SK-N-SH (cell line): ENCODE measurements around the gene AP1B1. TPM values are rescaled to one million over a fixed set of nuclear protein-coding genes. Genes with fewer than 3 reads are reported as not detected.

ENCODE experiments used
- CTCF ChIA-PET: fragments of 300-600, 350-600 bp; formaldehyde crosslinking; extraction: SDS; loops from one replicate; lab custom pipeline; 2021; lab: Yijun Ruan, JAX
- POLR2A ChIA-PET: fragments of 350-600 bp; sonication (Branson Sonifier 250); formaldehyde crosslinking; extraction: SDS; loops from one replicate; lab custom pipeline; 2020; ENCODE audit warnings: antibody characterized with exemption, inconsistent platforms; lab: Yijun Ruan, JAX
- DNase-seq: peaks from one replicate; pipeline ENCODE4 v3.0.0; 2012
- H2AFZ ChIP-seq: fragments of 200-600 bp; sonication (generic); 2 replicates; pipeline ENCODE4 v1.8.1; 2016; ENCODE audit warnings: antibody characterized with exemption, mild to moderate bottlenecking, low read depth
- H3F3A ChIP-seq: fragments of 200-600 bp; sonication (generic); replicated peaks from 2 replicates; pipeline ENCODE3; 2016; ENCODE audit warnings: antibody characterized with exemption, mild to moderate bottlenecking; ENCODE audit not compliant: insufficient read depth
- H3K27ac ChIP-seq, 2 experiments: fragments of 200-500 bp in 1 of 2; fragments of 200-600 bp in 1 of 2; sonication (Bioruptor generic) in 1 of 2; sonication (generic), shearing (Covaris generic) in 1 of 2; 2 replicates each; pipeline versions ENCODE4 v1.5.1 to v1.6.1; 2014 to 2016; ENCODE audit warnings: low read depth in 2 of 2, inconsistent platforms in 1 of 2, low read length in 1 of 2, mild to moderate bottlenecking in 1 of 2, mixed read lengths in 1 of 2
- H3K27me3 ChIP-seq: fragments of 200-600 bp; sonication (generic), shearing (Covaris generic); 2 replicates; pipeline ENCODE4 v1.6.1; 2016; ENCODE audit warnings: mixed run types; ENCODE audit not compliant: insufficient read depth
- H3K36me3 ChIP-seq, 2 experiments: fragments of 200-500 bp in 1 of 2; fragments of 200-600 bp in 1 of 2; sonication (Bioruptor generic) in 1 of 2; sonication (generic) in 1 of 2; replicated peaks in 1 of 2; 2 replicates each; pipeline versions ENCODE3 to v1.5.1; 2014 to 2016; ENCODE audit warnings: low read length in 1 of 2, mild to moderate bottlenecking in 1 of 2; ENCODE audit not compliant: insufficient read depth in 2 of 2, control insufficient read depth in 1 of 2
- H3K4me1 ChIP-seq, 2 experiments: fragments of 200-500 bp in 1 of 2; fragments of 200-600 bp in 1 of 2; sonication (Bioruptor generic) in 1 of 2; sonication (generic), shearing (Covaris generic) in 1 of 2; 2 replicates each; pipeline versions ENCODE4 v1.5.1 to v1.6.1; 2014 to 2016; ENCODE audit warnings: low read depth in 1 of 2, low read length in 1 of 2, mixed run types in 1 of 2; ENCODE audit not compliant: insufficient read depth in 2 of 2, control insufficient read depth in 1 of 2
- H3K4me2 ChIP-seq: fragments of 200-600 bp; sonication (generic), shearing (Covaris generic); 2 replicates; pipeline ENCODE4 v1.6.1; 2017; ENCODE audit warnings: mixed run types
- H3K4me3 ChIP-seq, 2 experiments: fragments of 200-500 bp in 1 of 2; fragments of 200-600 bp in 1 of 2; sonication (Bioruptor generic) in 1 of 2; sonication (generic), shearing (Covaris generic) in 1 of 2; 2 replicates each; pipeline versions ENCODE4 v1.5.1 to v1.8.1; 2014 to 2016; ENCODE audit warnings: low read depth in 2 of 2, inconsistent platforms in 1 of 2, low read length in 1 of 2, mild to moderate bottlenecking in 1 of 2, mixed read lengths in 1 of 2, moderate library complexity in 1 of 2
- H3K79me2 ChIP-seq: fragments of 200-600 bp; sonication (generic); 2 replicates; pipeline ENCODE4 v1.8.1; 2017; ENCODE audit warnings: mild to moderate bottlenecking; ENCODE audit not compliant: insufficient read depth
- H3K9ac ChIP-seq: fragments of 200-600 bp; sonication (generic); 2 replicates; pipeline ENCODE4 v1.6.1; 2017; ENCODE audit warnings: mixed run types
- H3K9me2 ChIP-seq: fragments of 200-600 bp; sonication (generic); 2 replicates; pipeline ENCODE4 v1.6.1; 2017; ENCODE audit warnings: mixed run types
- H3K9me3 ChIP-seq: fragments of 200-600 bp; sonication (generic); 2 replicates; pipeline ENCODE4 v1.6.1; 2017; ENCODE audit warnings: mixed run types, mild to moderate bottlenecking, moderate library complexity
- H4K20me1 ChIP-seq: fragments of 200-600 bp; sonication (generic); 2 replicates; pipeline ENCODE4 v1.6.1; 2017; ENCODE audit warnings: mild to moderate bottlenecking, mixed run types; ENCODE audit not compliant: insufficient read depth
- CTCF ChIP-seq: fragments of 200-600 bp; sonication (generic); IDR thresholded peaks from 2 replicates; pipeline ENCODE4 v1.6.1; 2017; ENCODE audit warnings: antibody characterized with exemption, mild to moderate bottlenecking, moderate library complexity
- ELF1 ChIP-seq: IDR thresholded peaks from 2 replicates; pipeline ENCODE4 v1.4.0; 2012
- EP300 ChIP-seq, 2 experiments: IDR thresholded peaks; 2 replicates each; pipeline versions ENCODE4 v1.4.0 to v1.6.1; 2012; ENCODE audit warnings: borderline replicate concordance in 1 of 2, low read depth in 1 of 2, low read length in 1 of 2
- EZH2phosphoT487 ChIP-seq: fragments of 200-600 bp; sonication (generic); IDR thresholded peaks from 2 replicates; pipeline ENCODE4 v1.6.1; 2017; ENCODE audit warnings: low read depth, mixed run types, mild to moderate bottlenecking, antibody characterized with exemption, moderate library complexity, borderline replicate concordance
- FOSL2 ChIP-seq: IDR thresholded peaks from 2 replicates; pipeline ENCODE4 v1.4.0; 2012; ENCODE audit warnings: low read depth, mild to moderate bottlenecking, moderate library complexity, borderline replicate concordance
- FOXJ3 ChIP-seq: sonication (generic); formaldehyde crosslinking; IDR thresholded peaks from 2 replicates; pipeline ENCODE4 v1.5.1; 2020; ENCODE audit warnings: mild to moderate bottlenecking, missing genetic modification reagents
- GATA2 ChIP-seq: sonication (generic); formaldehyde crosslinking; IDR thresholded peaks from 2 replicates; pipeline ENCODE4 v1.5.0; 2020; ENCODE audit warnings: mild to moderate bottlenecking, missing genetic modification reagents
- MAX ChIP-seq: IDR thresholded peaks from 2 replicates; pipeline ENCODE4 v1.4.0; 2012; ENCODE audit warnings: low read depth
- NRF1 ChIP-seq: IDR thresholded peaks from 2 replicates; pipeline ENCODE4 v1.6.1; 2012; ENCODE audit warnings: low read depth, mild to moderate bottlenecking, low read length
- PBX3 ChIP-seq: IDR thresholded peaks from 2 replicates; pipeline ENCODE4; 2012
- RCOR1 ChIP-seq: fragments of 150-350 bp; IDR thresholded peaks from 2 replicates; pipeline ENCODE4 v1.6.1; 2017; ENCODE audit warnings: antibody characterized with exemption, low read length
- RFX5 ChIP-seq: IDR thresholded peaks from 2 replicates; pipeline ENCODE4 v1.6.1; 2012; ENCODE audit warnings: mild to moderate bottlenecking, improper control_type of control experiment, low read length
- RXRA ChIP-seq: IDR thresholded peaks from 2 replicates; pipeline ENCODE4 v1.4.0; 2012; ENCODE audit warnings: low read depth, mild to moderate bottlenecking, borderline replicate concordance
- SIN3A ChIP-seq: IDR thresholded peaks from 2 replicates; pipeline ENCODE4 v1.6.1; 2012; ENCODE audit warnings: low read depth, mild to moderate bottlenecking, low read length, moderate library complexity, borderline replicate concordance
- SMC3 ChIP-seq: IDR thresholded peaks from 2 replicates; pipeline ENCODE4 v1.6.1; 2012; ENCODE audit warnings: low read depth, low read length, improper control_type of control experiment
- TAF1 ChIP-seq: IDR thresholded peaks from 2 replicates; pipeline ENCODE4 v1.6.1; 2012; ENCODE audit warnings: low read depth, mild to moderate bottlenecking, low read length, moderate library complexity, borderline replicate concordance
- TCF12 ChIP-seq: IDR thresholded peaks from 2 replicates; pipeline ENCODE4 v1.4.0; 2012
- TEAD4 ChIP-seq: IDR thresholded peaks from 2 replicates; pipeline ENCODE4 v1.4.0; 2012; ENCODE audit warnings: mild to moderate bottlenecking, borderline replicate concordance; ENCODE audit not compliant: insufficient read depth
- USF1 ChIP-seq: IDR thresholded peaks from 2 replicates; pipeline ENCODE4 v1.4.0; 2012; ENCODE audit warnings: low read depth, borderline replicate concordance
- USF2 ChIP-seq: fragments of 150-350 bp; IDR thresholded peaks from 2 replicates; pipeline ENCODE4 v1.6.1; 2017; ENCODE audit warnings: antibody characterized with exemption, low read length, low read depth, borderline replicate concordance
- ZBTB33 ChIP-seq: IDR thresholded peaks from 2 replicates; pipeline ENCODE4 v1.4.0; 2012; ENCODE audit warnings: low read depth, borderline replicate concordance
- WGBS: methylation state at CpG from one replicate; pipeline ENCODE4 v1.1.6; 2017; ENCODE audit warnings: low lambda C conversion rate; 5-methylcytosine and 5-hydroxymethylcytosine counted together
- polyA plus RNA-seq, 3 experiments: library from polyadenylated mRNA; depleted of rRNA; stranded (reverse); fragments of >200 nt; gene quantifications; 2 replicates each; pipeline ENCODE4 v1.2.3, GENCODE V29; 2012

AP1B1 gene
- polyA plus RNA-seq, 1 of the 3 experiments (the other 2 are of a cell fraction) = 51.9 TPM

GRCh38 chr22:29344137-29344536, 44.2 kb downstream of the AP1B1 start (continued):
- TF ChIP-seq PBX3 (peak; percentile 98), TEAD4 (peak; percentile 59; the same call in 1 of the 2 replicates), ZBTB33 (0 out of 2 replicates have a peak, but pooled peaks have one; percentile 29), USF2 (no peak), RFX5 (no peak), TCF12 (peak; percentile 93)

GRCh38 chr22:29343313-29343805, 45.0 kb downstream of the AP1B1 start:
- Histone ChIP-seq H3K27ac (peak overlapping the region; percentile 89 to 95), H3K4me2 (peak overlapping the region; percentile 56), H4K20me1 (no peaks in the 10 kb centered on the region), H3K79me2 (no peaks in the 10 kb centered on the region), H3K36me3 (peaks cover 20 to 62% of the 10 kb centered on the region in 2 experiments), H2AFZ (no peak overlapping the region), H3K27me3 (no peaks in the 10 kb centered on the region), H3F3A (peaks cover 26% of the 10 kb centered on the region), H3K9me3 (no peaks in the 10 kb centered on the region), H3K9ac (peak overlapping the region; percentile 35; the same call in 1 of the 2 replicates), H3K9me2 (no peaks in the 10 kb centered on the region), H3K4me1 (peaks cover 20 to 56% of the 10 kb centered on the region in 2 experiments), H3K4me3 (no peak overlapping the region)
- ChIA-PET CTCF (interaction anchor here (1.0 to 1.5 kb wide), 7 partner anchors 8 to 37 kb away, joined by 3 to 7 read pairs (median 4); partner anchors contain the start of gene GAS2L1), POLR2A (interaction anchor here (0.7 to 1.1 kb wide), 3 partner anchors 9 to 210 kb away, joined by 3 to 4 read pairs (median 3); no protein-coding TSS in a partner anchor)
- 35% methylated on average over 4 of the region's 7 CpGs for WGBS
- DNase-seq = peak; percentile 92
- 0 out of 2 replicates have a peak, but pooled peaks have one; percentile 55 for TF ChIP-seq FOXJ3 (CRISPR knock-in tag)
- peak; percentile 78 for TF ChIP-seq TCF12
- no peak for TF ChIP-seq GATA2 (CRISPR knock-in tag)
- peak; percentile 58; the same call in 1 of the 2 replicates for TF ChIP-seq RCOR1
- TF ChIP-seq ELF1 = no peak
- no peak for TF ChIP-seq CTCF
- TF ChIP-seq SMC3 = no peak
- TF ChIP-seq ZBTB33 = no peak
- TF ChIP-seq NRF1 = no peak
- no peak for TF ChIP-seq RFX5
- TF ChIP-seq USF1 = peak; percentile 64; the same call in 1 of the 2 replicates
- no peak for TF ChIP-seq RXRA
- no peak; the same call in 1 of the 2 replicates for TF ChIP-seq SIN3A
- TF ChIP-seq EZH2phosphoT487 = no peak
- no peak for TF ChIP-seq FOSL2
- TF ChIP-seq MAX = peak; percentile 55; the same call in 1 of the 2 replicates
- TF ChIP-seq EP300 (IDR thresholded peaks at IDR 0.05; ENCODE audit: borderline replicate concordance in 1 of 2, low read depth in 1 of 2, low read length in 1 of 2) = no peak
- no peak for TF ChIP-seq TAF1
